GM19193 (cell line): ENCODE results near the gene PRSS36.

Experiments
- POLR2A ChIP-seq: IDR thresholded peaks from 4 replicates; pipeline ENCODE4 v1.6.1; 2011; ENCODE audit not compliant: insufficient read depth, insufficient read length; ENCODE audit errors: extremely low read depth

PRSS36 gene

DNA sequence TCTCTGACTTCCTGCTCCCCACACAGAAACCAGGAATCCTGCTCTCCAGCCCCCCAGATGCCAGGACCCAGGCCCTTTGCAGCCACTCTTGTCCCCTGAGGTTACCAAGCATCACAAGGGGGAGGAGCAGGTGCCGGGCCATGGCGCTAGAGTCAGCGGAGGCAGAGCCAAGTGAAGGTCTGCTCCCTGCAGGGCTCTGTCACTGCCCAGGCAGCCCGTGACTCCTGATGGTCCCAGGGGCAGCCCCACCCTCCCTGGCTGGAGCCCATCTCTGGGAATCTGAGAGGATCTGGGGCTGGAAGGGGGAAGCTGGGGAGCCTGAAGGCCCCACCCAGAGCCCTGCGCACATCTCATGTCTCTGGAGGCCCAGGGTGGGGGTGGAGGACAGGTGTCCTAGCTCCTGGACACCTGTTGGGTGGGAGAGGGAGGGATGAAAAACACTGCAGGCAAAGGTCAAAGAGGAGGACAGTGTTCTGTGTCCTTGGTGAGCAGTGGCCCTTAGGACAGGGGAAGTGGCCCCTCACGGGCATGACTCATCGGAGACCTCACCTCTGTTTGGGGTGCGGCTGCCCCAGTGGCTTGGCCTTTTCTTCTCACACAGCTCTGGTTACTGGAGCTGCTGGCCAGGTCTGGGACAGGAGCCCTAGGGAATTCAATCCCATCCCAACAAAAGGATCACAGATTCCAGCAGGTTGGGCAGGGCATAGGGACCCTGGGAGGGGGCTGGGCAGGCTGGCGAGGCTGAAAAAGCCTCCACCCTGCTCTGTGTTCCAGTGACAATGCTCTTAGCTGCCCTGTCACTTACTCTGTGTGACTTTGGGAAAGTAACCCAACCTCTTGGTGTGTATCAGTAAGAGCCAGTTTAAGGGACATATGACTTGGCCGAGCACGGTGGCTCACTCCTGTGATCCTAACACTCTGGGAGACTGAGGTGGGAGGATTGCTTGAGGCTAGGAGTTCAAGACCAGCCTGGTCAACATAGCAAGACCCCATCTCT, at the start of gene PRSS36:
Gene PRSS36 (minus strand): TSS at position 173 of the 997 bp plus-strand sequence. CDS start 31 bp downstream, at position 142.
- TF ChIP-seq POLR2A = no peak

DNA sequence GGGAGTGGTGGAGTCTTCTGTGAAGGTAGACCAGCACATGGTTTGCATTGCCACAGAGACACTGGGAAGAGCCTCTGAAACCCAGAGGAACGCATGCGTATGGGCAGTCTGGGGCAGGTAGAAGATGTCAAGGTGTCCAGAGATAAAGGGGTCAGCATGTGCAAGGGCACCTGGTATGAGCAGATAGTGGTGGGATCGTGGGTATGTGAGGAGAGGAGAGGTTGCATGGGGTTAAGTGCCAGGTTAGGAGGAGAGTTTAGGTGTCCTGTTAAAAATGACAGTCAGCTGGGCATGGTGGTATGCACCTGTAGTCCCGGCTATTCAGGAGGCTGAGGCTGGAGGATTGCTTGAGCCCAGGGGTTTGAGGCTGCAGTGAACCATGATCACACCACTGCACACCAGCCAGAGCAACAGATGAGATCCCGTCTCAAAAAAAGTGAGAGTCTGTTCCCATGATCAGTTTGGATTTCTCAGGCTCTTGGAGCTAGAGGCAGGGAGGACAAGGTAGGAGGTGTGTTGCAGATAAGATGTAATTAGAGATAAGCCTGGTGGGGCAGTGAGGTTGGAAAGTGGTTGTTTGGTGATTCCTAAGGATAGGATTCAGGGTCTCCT, 49.7 kb upstream of the PRSS36 start:
- TF ChIP-seq POLR2A = no peak

- no peak for TF ChIP-seq POLR2A
These were observed 48.5 kb upstream of the PRSS36 start for GRCh38 chr16:31198207-31198882.

GRCh38 chr16:31196324-31197088, 46.6 kb upstream of the PRSS36 start:
- TF ChIP-seq POLR2A = peak; percentile 51

- no peak for TF ChIP-seq POLR2A
These were observed 45.0 kb upstream of the PRSS36 start for GRCh38 chr16:31194898-31195297.

DNA sequence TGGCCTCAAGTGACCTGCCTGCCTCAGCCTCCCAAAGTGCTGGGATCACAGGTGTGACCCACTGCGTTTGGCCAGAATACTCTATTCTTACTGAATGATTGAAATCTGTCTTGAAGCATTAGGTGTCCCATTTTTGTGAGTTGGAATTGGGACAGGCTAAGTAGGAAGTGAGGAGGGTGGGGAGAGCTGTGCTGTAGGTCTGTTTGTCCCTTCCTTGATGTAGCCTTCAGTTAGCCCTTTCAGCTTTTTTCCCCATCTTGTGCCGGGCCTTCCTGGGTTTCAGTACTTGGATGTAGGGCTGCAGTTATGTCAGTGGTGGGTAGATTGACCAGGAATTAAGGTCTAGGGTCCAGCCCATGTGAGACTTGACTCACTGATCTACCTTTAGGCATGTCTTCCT, 44.0 kb upstream of the PRSS36 start:
- TF ChIP-seq POLR2A = peak; percentile 26

DNA sequence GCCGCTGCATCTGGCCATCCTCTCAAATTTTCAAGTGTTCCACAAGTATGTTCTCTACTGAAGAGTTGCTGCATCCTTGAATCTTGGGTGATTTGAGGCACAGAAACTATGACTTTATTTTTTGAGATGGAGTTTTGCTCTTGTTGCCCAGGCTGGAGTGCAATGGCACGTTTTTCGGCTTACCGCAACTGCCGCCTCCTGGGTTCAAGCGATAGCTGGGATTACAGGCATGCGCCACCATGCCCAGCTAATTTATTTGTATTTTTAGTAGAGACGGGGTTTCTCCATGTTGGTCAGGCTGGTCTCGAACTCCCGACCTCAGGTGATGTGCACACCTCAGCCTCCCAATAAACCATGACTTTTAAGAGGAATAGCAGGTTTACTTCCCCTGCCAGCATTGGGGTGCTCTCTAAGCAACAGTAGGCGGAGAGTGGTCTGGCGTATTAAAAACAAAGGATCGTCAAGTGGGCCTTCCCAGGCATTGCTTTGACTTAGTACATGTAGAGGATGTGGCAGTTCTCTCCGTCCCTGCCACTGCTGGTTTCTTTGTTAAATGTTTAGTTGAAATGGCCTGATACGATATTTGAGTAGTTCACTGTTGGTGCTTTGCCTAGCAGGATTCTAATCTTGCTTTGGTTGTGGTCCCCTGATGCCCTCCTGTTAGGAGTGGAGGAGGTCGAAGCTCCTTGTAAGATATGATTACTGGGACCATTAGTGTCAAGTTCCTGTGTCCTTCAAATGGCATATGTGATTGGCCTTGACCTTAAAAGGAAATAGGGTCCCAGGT, 43.2 kb upstream of the PRSS36 start:
- TF ChIP-seq POLR2A = no peak

DNA sequence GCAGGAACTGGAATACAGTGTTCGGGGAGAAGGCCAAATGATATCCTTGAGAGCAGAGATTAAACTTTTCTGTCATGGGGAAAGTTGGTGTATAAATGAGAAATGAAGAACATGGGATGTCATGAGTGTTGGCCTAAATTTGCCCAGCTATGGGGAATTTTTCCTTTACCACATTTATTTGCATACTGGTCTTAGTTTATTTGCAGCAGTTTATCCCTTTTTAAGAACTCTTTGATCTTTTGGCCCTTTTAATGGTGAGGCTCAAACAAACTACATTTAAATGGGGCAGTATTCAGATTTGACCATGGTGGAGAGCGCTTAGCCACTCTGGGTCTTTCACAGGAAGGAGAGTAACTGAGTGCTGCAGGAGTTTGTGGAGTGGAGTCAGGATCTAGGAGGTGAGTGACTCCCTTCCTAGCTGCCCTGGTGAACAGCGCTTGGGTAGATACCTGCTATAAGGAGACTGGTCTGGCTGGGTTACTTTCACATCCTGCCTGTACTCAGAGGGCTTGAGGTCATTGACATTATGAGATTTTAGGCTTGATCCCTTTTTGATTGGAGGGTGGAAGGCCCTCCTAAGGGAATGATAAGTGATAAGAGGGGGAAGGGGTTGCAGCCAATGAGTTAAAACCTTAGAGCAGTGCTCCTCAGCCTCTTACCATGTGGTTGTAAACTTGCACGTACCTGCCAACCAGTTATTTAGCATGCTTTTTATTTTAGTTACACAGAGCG, 42.0 kb upstream of the PRSS36 start:
- peak; percentile 16 for TF ChIP-seq POLR2A

- TF ChIP-seq POLR2A = no peak
These were observed 41.1 kb upstream of the PRSS36 start for GRCh38 chr16:31190818-31191444.

DNA sequence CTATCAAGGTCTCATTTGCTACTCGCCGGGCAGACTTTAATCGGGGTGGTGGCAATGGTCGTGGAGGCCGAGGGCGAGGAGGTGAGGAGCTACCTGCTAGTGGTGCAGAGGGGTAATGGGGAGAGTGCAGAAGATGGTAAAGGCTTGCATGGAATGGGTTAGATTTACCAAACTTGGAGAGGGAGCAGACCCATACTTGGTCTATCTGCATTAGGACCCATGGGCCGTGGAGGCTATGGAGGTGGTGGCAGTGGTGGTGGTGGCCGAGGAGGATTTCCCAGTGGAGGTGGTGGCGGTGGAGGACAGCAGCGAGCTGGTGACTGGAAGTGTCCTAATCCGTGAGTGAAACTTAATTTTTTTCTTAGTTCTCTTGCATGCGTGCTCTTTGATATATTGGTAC, 40.2 kb upstream of the PRSS36 start:
- peak; percentile 47 for TF ChIP-seq POLR2A

DNA sequence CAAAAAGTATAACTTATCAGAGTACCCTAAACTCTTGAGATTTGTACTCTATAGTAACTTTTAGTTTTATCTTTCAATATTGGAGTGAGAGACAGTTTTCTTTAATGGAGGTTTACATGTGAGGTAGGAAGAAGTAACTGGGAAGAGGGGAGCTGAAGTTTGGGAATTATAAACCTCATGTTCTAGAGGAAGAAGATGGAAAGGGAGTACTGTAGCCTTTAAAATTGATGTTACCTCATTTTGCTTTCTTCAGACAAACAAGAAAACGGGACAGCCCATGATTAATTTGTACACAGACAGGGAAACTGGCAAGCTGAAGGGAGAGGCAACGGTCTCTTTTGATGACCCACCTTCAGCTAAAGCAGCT, 39.5 kb upstream of the PRSS36 start:
- no peak for TF ChIP-seq POLR2A

- no peak for TF ChIP-seq POLR2A
These were observed 38.9 kb upstream of the PRSS36 start for GRCh38 chr16:31188450-31189411.
